DMS79 treated with DMSO at 0.1 percent for 48 hours (cell line): ENCODE results near the gene GRM5.
"Not testable (repeated sequence)": the region's sequence is repeated elsewhere in the genome, so short reads cannot be mapped to it uniquely, and the experiment has no call there.

Source experiments
- DNase-seq: peaks from one replicate; lab custom pipeline; 2025; lab: John Stamatoyannopoulos, UW

Gene GRM5

GRCh38 chr11:89065651-89066201, at the start of gene GRM5:
GRM5 (minus strand) TSS chr11:89065982; CDS start chr11:89047872, 18,110 bp downstream.
- not testable (repeated sequence) for DNase-seq

GRCh38 chr11:89097956-89098355, 32.2 kb upstream of the GRM5 start:
- DNase-seq = not testable (repeated sequence)

- DNase-seq = not testable (repeated sequence)
Measured at GRCh38 chr11:89093806-89094205, 28.0 kb upstream of the GRM5 start.

GRCh38 chr11:89084951-89085350, 19.2 kb upstream of the GRM5 start:
- not testable (repeated sequence) for DNase-seq

- DNase-seq = not testable (repeated sequence)
Measured at GRCh38 chr11:89070911-89071310, 5.1 kb upstream of the GRM5 start.

- DNase-seq = no peak
Measured at GRCh38 chr11:89067264-89067663, 1.5 kb upstream of the GRM5 start.

GRCh38 chr11:89065066-89065465, 716 bp downstream of the GRM5 start:
- no peak for DNase-seq

GRCh38 chr11:89063481-89063951, 2.3 kb downstream of the GRM5 start:
- DNase-seq = not testable (repeated sequence)

GRCh38 chr11:89062771-89063298, 2.9 kb downstream of the GRM5 start:
- DNase-seq = not testable (repeated sequence)

- not testable (repeated sequence) for DNase-seq
Measured at GRCh38 chr11:89061839-89062238, 3.9 kb downstream of the GRM5 start.

- DNase-seq = not testable (repeated sequence)
Measured at GRCh38 chr11:89057406-89057805, 8.4 kb downstream of the GRM5 start.

GRCh38 chr11:89052220-89052619, 13.6 kb downstream of the GRM5 start:
- DNase-seq = no peak

GRCh38 chr11:89047159-89047558, 18.6 kb downstream of the GRM5 start:
- DNase-seq = not testable (repeated sequence)

GRCh38 chr11:89043861-89044588, 21.8 kb downstream of the GRM5 start:
- not testable (repeated sequence) for DNase-seq

- not testable (repeated sequence) for DNase-seq
Measured at GRCh38 chr11:89029671-89030070, 36.1 kb downstream of the GRM5 start.

- DNase-seq = no peak
Measured at GRCh38 chr11:89021339-89021738, 44.4 kb downstream of the GRM5 start.

- not testable (repeated sequence) for DNase-seq
Measured at GRCh38 chr11:89019827-89020547, 45.8 kb downstream of the GRM5 start.

- DNase-seq = no peak
Measured at GRCh38 chr11:89016214-89016613, 49.6 kb downstream of the GRM5 start.

- no peak for DNase-seq
Measured at GRCh38 chr11:89015614-89016013, 50.2 kb downstream of the GRM5 start.

GRCh38 chr11:89000852-89001251, 64.9 kb downstream of the GRM5 start:
- DNase-seq = not testable (repeated sequence)

- DNase-seq = no peak
Measured at GRCh38 chr11:88979641-88980040, 86.1 kb downstream of the GRM5 start.

GRCh38 chr11:88978992-88979391, 86.8 kb downstream of the GRM5 start:
- not testable (repeated sequence) for DNase-seq
